K562 (cell line): ENCODE results near the gene DLGAP1. TPM values are rescaled to one million over a fixed set of nuclear protein-coding genes. Genes with fewer than 3 reads are reported as not detected.
A peak's percentile ranks its signal among the peaks of the same experiment; 100 is the strongest.

Experiments used
- ATAC-seq: fragments of 200-7000 bp; cut with Tn5 transposase; 3 replicates; pipeline ENCODE4 v1.9.1; 2020; ENCODE audit warnings: moderate library complexity
- BruUV-seq: library from RNA; stranded (reverse); fragments of 400-500 nt; replicated peaks from 2 replicates; lab custom pipeline; 2021; lab: Mats Ljungman, UMichigan
- CTCF ChIA-PET: fragments of 300-600 bp; formaldehyde crosslinking; extraction: SDS; loops from one replicate; lab custom pipeline; 2021; ENCODE audit warnings: low intra/inter-chr PET ratio; lab: Yijun Ruan, JAX
- POLR2A ChIA-PET: fragments of 300-600, 350-650 bp; sonication (Branson Sonifier 250); formaldehyde crosslinking; extraction: SDS; loops from one replicate; lab custom pipeline; 2021; ENCODE audit warnings: antibody characterized with exemption, inconsistent platforms; lab: Yijun Ruan, JAX
- DNase-seq, 4 experiments: peaks; one replicate each; pipeline versions ENCODE4 v3.0.0 to v3.0.0-alpha.2; 2011 to 2018; ENCODE audit warnings: low spot score in 3 of 4, mixed read lengths in 3 of 4; ENCODE audit errors: extremely low read depth in 1 of 4
- FAIRE-seq: peaks from 2 replicates; lab custom pipeline; 2011; peaks lifted over from hg19 to GRCh38; lab: Jason Lieb, UNC
- H2AFZ ChIP-seq: 2 replicates; pipeline ENCODE4 v1.6.0; 2011; ENCODE audit warnings: low read depth, low read length, control low read depth, inconsistent platforms
- H3K27ac ChIP-seq: fragments of 200-600 bp; 3 replicates; pipeline ENCODE4 v1.8.0; 2011; ENCODE audit warnings: low read depth, mild to moderate bottlenecking, control low read depth, inconsistent platforms, low read length, moderate library complexity, mixed read lengths; ENCODE audit errors: extremely low read depth
- H3K27me3 ChIP-seq, 2 experiments: fragments of 300-600 bp in 1 of 2; 2 replicates in 1 of 2; 3 replicates in 1 of 2; pipeline versions ENCODE4 v1.6.0 to v1.8.0; 2011; ENCODE audit warnings: inconsistent platforms in 2 of 2, low read length in 2 of 2, mild to moderate bottlenecking in 1 of 2, mixed read lengths in 1 of 2, moderate library complexity in 1 of 2; ENCODE audit not compliant: control insufficient read depth in 2 of 2, insufficient read depth in 2 of 2
- H3K36me3 ChIP-seq: fragments of 300-600 bp; 3 replicates; pipeline ENCODE4 v1.8.0; 2011; ENCODE audit warnings: mild to moderate bottlenecking, low read length, inconsistent platforms; ENCODE audit not compliant: control insufficient read depth, insufficient read depth
- H3K4me1 ChIP-seq, 2 experiments: fragments of 200-600 bp in 1 of 2; replicated peaks in 1 of 2; 2 replicates in 1 of 2; 3 replicates in 1 of 2; pipeline versions ENCODE4 v1.5.1 to v1.8.0; 2011; ENCODE audit warnings: inconsistent platforms in 2 of 2, low read length in 2 of 2, mild to moderate bottlenecking in 1 of 2, mixed read lengths in 1 of 2, moderate library complexity in 1 of 2; ENCODE audit not compliant: control insufficient read depth in 2 of 2, insufficient read depth in 2 of 2
- H3K4me2 ChIP-seq: 2 replicates; pipeline ENCODE4 v1.6.1; 2011; ENCODE audit warnings: low read length, control low read depth, inconsistent platforms, mixed read lengths; ENCODE audit not compliant: insufficient read depth
- H3K4me3 ChIP-seq: fragments of 200-600 bp; sonication (generic), shearing (Covaris generic); 2 replicates; pipeline ENCODE4 v1.5.1; 2016; ENCODE audit warnings: control low read depth, inconsistent platforms
- H3K79me2 ChIP-seq: fragments of 200-600 bp; 3 replicates; pipeline ENCODE4 v1.8.0; 2011; ENCODE audit warnings: low read length, inconsistent platforms; ENCODE audit not compliant: control insufficient read depth, insufficient read depth
- H3K9ac ChIP-seq, 2 experiments: 2 replicates each; pipeline versions ENCODE4 v1.6.0 to v1.6.1; 2011; ENCODE audit warnings: low read depth in 2 of 2, low read length in 2 of 2, control low read depth in 1 of 2, inconsistent platforms in 1 of 2, mild to moderate bottlenecking in 1 of 2, mixed read lengths in 1 of 2; ENCODE audit not compliant: insufficient read depth in 1 of 2
- H3K9me1 ChIP-seq: one replicate; pipeline ENCODE4 v1.6.0; 2011; ENCODE audit warnings: inconsistent platforms, mild to moderate bottlenecking, low read length, moderate library complexity; ENCODE audit not compliant: control insufficient read depth, insufficient read depth
- H3K9me3 ChIP-seq: replicated peaks from 2 replicates; pipeline ENCODE4 v1.5.1; 2011; ENCODE audit warnings: low read depth, low read length, inconsistent platforms; ENCODE audit not compliant: control insufficient read depth, insufficient read depth
- H4K20me1 ChIP-seq: replicated peaks from 2 replicates; pipeline ENCODE4 v1.6.1; 2011; ENCODE audit warnings: low read length, inconsistent platforms, mixed read lengths; ENCODE audit not compliant: control insufficient read depth, insufficient read depth
- ETV6 ChIP-seq, 3 experiments: fragments of 150-350 bp in 1 of 3; sonication (generic) in 1 of 3; formaldehyde crosslinking in 1 of 3; IDR thresholded peaks; 2 replicates each; pipeline versions ENCODE4 v1.6.1 to v1.8.0; 2014 to 2022; ENCODE audit warnings: borderline replicate concordance in 2 of 3, low read depth in 2 of 3, antibody characterized with exemption in 1 of 3, low read length in 1 of 3, mild to moderate bottlenecking in 1 of 3, missing genetic modification reagents in 1 of 3
- PKNOX1 ChIP-seq: fragments of 450-650 bp; IDR thresholded peaks from 2 replicates; pipeline ENCODE4 v1.6.1; 2016
- RAD21 ChIP-seq, 2 experiments: fragments of 250-450 bp in 1 of 2; fragments of 450-650 bp in 1 of 2; sonication (Bioruptor Pico) in 1 of 2; formaldehyde crosslinking in 1 of 2; IDR thresholded peaks in 1 of 2; conservative IDR thresholded peaks in 1 of 2; 2 replicates each; pipeline versions ENCODE4 v1.4.0 to v1.8.0; 2020 to 2022; ENCODE audit warnings: mild to moderate bottlenecking in 2 of 2, moderate library complexity in 1 of 2
- SETDB1 ChIP-seq: IDR thresholded peaks from one replicate; pipeline ENCODE4 v1.6.1; 2012; ENCODE audit warnings: low read length, control low read depth, inconsistent platforms
- ZC3H8 ChIP-seq: fragments of 450-650 bp; IDR thresholded peaks from 2 replicates; pipeline ENCODE4 v1.6.1; 2017
- ZNF766 ChIP-seq: fragments of 200-800 bp; sonication (Bioruptor generic); conservative IDR thresholded peaks from 2 replicates; pipeline ENCODE4 v1.6.1; 2016; ENCODE audit warnings: missing genetic modification characterization, missing compliant biosample characterization
- WGBS: fragments of 100-300 bp; shearing (Covaris generic); methylation state at CpG from one replicate; pipeline ENCODE4 v1.1.6; 2016; ENCODE audit warnings: low coverage, mixed read lengths; ENCODE audit not compliant: insufficient coverage; ENCODE audit errors: missing lambda C conversion rate; 5-methylcytosine and 5-hydroxymethylcytosine counted together
- in situ Hi-C: fragments of 300-500 bp; cut with MboI; formaldehyde crosslinking; loops from 4 replicates; pipeline ENCODE4 v1.15.0; 2018; ENCODE audit warnings: inconsistent platforms, mixed read lengths
- intact Hi-C: fragments of 100-400 bp; cut with micrococcal nuclease; formaldehyde crosslinking; loops from 2 replicates; pipeline ENCODE4 v1.14.2; 2022
- polyA plus RNA-seq, 8 experiments: library from polyadenylated mRNA; depleted of rRNA in 4 of 8; stranded (reverse) in 5 of 8; unstranded in 3 of 8; fragments of >200 nt; fragmentation: Nextera tagmentation in 2 of 8; fragmentation: Illumina TruSeq in 1 of 8; extraction: Ambion mirVana in 2 of 8; extraction: Trizol in 1 of 8; gene quantifications; 2 replicates each; pipeline versions ENCODE4 v1.2.1 to v1.2.3, GENCODE V29; 2011 to 2014; ENCODE audit warnings: inconsistent platforms in 1 of 8, missing spikeins in 1 of 8
- total RNA-seq, 7 experiments: library from RNA; depleted of rRNA in 6 of 7; stranded (reverse); fragments of >200 nt in 6 of 7; fragmentation: Illumina TruSeq in 2 of 7; extraction: Trizol in 2 of 7; gene quantifications; 2 replicates each; pipeline versions ENCODE4 v1.2.1 to v1.2.3, GENCODE V29; 2011 to 2021; ENCODE audit warnings: low replicate concordance in 1 of 7

The DLGAP1 gene
- total and polyA plus RNA-seq, 9 of the 15 experiments (the other 6 are each of a cell fraction or from before 2014, with no cell fraction given): 0.04 to 0.22 (median 0.08) TPM

- intact Hi-C loops: no loop called here
- H3K36me3 ChIP-seq: no peaks in the 10 kb centered on the region
- no peaks in the 10 kb centered on the region for H3K9me1 ChIP-seq
- H3K4me3 ChIP-seq: no peak overlapping the region
- no peaks in the 10 kb centered on the region for H3K9me3 ChIP-seq
- no peak for ATAC-seq
- CTCF ChIA-PET: no interaction called here
- no peaks in the 10 kb centered on the region for H3K79me2 ChIP-seq
- H3K4me2 ChIP-seq: no peak overlapping the region
- H3K4me1 ChIP-seq: peaks cover 17 to 18% of the 10 kb centered on the region in 2 experiments
- H3K27me3 ChIP-seq: no peaks in the 10 kb centered on the region
- WGBS: 45% methylated on average over 4 of the region's 4 CpGs
- TF ChIP-seq ZNF766 (CRISPR knock-in tag): no peak
- TF ChIP-seq SETDB1: no peak
- TF ChIP-seq RAD21 (CRISPR knock-in tag; conservative IDR thresholded peaks at IDR 0.05 in 1 of 2, IDR thresholded peaks at IDR 0.05 in 1 of 2): no peak
- TF ChIP-seq PKNOX1: peak; percentile 50; the same call in 1 of the 2 replicates
- TF ChIP-seq ETV6 (IDR thresholded peaks at IDR 0.05; ENCODE audit: borderline replicate concordance in 1 of 2, low read depth in 2 of 2, low read length in 1 of 2): no peak
- no peak for TF ChIP-seq ETV6 (CRISPR knock-in tag; IDR thresholded peaks at IDR 0.05; ENCODE audit: borderline replicate concordance)
- TF ChIP-seq ZC3H8: no peak
- DNase-seq: no peak
- no peaks in the 10 kb centered on the region for H4K20me1 ChIP-seq
- in situ Hi-C loops: loop anchor here (5.0 kb wide), 1 partner anchor 97 kb away; no protein-coding TSS in a partner anchor
- H2AFZ ChIP-seq: no peak overlapping the region
- POLR2A ChIA-PET: interaction anchor here (0.6 to 1.3 kb wide), 2 partner anchors 14 to 221 kb away, joined by 4 read pairs; no protein-coding TSS in a partner anchor
- peak; percentile 46 for FAIRE-seq
- no peak overlapping the region for H3K27ac ChIP-seq
- BruUV-seq: no TSS peak
- no peak overlapping the region for H3K9ac ChIP-seq
Observed at GRCh38 chr18:3579701-3580100, 875.4 kb downstream of the DLGAP1 start.
